HEK293T (cell line): ENCODE measurements around the gene IFT27.

Experiments used
- CTCF ChIA-PET: fragments of 350-600 bp; formaldehyde crosslinking; extraction: SDS; loops from one replicate; lab custom pipeline; 2021; ENCODE audit warnings: antibody characterized with exemption, inconsistent platforms; lab: Yijun Ruan, JAX
- POLR2A ChIA-PET: fragments of 350-600 bp; formaldehyde crosslinking; extraction: SDS; loops from one replicate; lab custom pipeline; 2020; ENCODE audit warnings: antibody characterized with exemption, inconsistent platforms; lab: Yijun Ruan, JAX
- DNase-seq: peaks from one replicate; pipeline ENCODE4 v3.0.0; 2012; ENCODE audit warnings: mixed read lengths; ENCODE audit errors: extremely low spot score
- ARNT ChIP-seq: fragments of 450-650 bp; IDR thresholded peaks from 2 replicates; pipeline ENCODE4 v1.6.1; 2017; ENCODE audit warnings: mild to moderate bottlenecking
- BHLHE40 ChIP-seq: fragments of 450-650 bp; IDR thresholded peaks from 2 replicates; pipeline ENCODE4 v1.6.1; 2016; ENCODE audit warnings: mild to moderate bottlenecking, moderate library complexity, borderline replicate concordance
- CTBP1 ChIP-seq: fragments of 450-650 bp; IDR thresholded peaks from 2 replicates; pipeline ENCODE4 v1.6.1; 2016; ENCODE audit warnings: borderline replicate concordance
- ELF4 ChIP-seq: fragments of 450-650 bp; IDR thresholded peaks from 2 replicates; pipeline ENCODE4 v1.6.1; 2017; ENCODE audit warnings: antibody characterized with exemption
- FOXA1 ChIP-seq: fragments of 450-650 bp; IDR thresholded peaks from 2 replicates; pipeline ENCODE4 v1.6.1; 2016; ENCODE audit warnings: mild to moderate bottlenecking
- FOXK2 ChIP-seq: fragments of 450-650 bp; IDR thresholded peaks from 2 replicates; pipeline ENCODE4 v1.6.1; 2016; ENCODE audit warnings: mild to moderate bottlenecking
- FOXM1 ChIP-seq: fragments of 450-650 bp; IDR thresholded peaks from 2 replicates; pipeline ENCODE4 v1.6.1; 2017; ENCODE audit warnings: mild to moderate bottlenecking, borderline replicate concordance
- HDGF ChIP-seq: fragments of 450-650 bp; IDR thresholded peaks from 2 replicates; pipeline ENCODE4 v1.6.1; 2017; ENCODE audit warnings: antibody characterized with exemption, borderline replicate concordance
- L3MBTL2 ChIP-seq: fragments of 450-650 bp; conservative IDR thresholded peaks from 2 replicates; pipeline ENCODE4 v1.6.1; 2016; ENCODE audit warnings: mild to moderate bottlenecking
- LEF1 ChIP-seq: fragments of 450-650 bp; IDR thresholded peaks from 2 replicates; pipeline ENCODE4 v1.6.1; 2017; ENCODE audit warnings: mild to moderate bottlenecking, borderline replicate concordance
- NFRKB ChIP-seq: fragments of 450-650 bp; IDR thresholded peaks from 2 replicates; pipeline ENCODE4 v1.6.1; 2016; ENCODE audit warnings: mild to moderate bottlenecking, moderate library complexity
- SP1 ChIP-seq: fragments of 450-650 bp; IDR thresholded peaks from 2 replicates; pipeline ENCODE4 v1.6.1; 2017
- SUZ12 ChIP-seq: fragments of 450-650 bp; IDR thresholded peaks from 2 replicates; pipeline ENCODE4 v1.6.1; 2016; ENCODE audit warnings: mild to moderate bottlenecking
- TARDBP ChIP-seq: fragments of 450-650 bp; IDR thresholded peaks from 2 replicates; pipeline ENCODE4 v1.6.1; 2016
- ZNF384 ChIP-seq: fragments of 450-650 bp; IDR thresholded peaks from 2 replicates; pipeline ENCODE4 v1.6.1; 2016
- TF ChIP-seq, protein P1 (sequence below): fragments of 450-650 bp; IDR thresholded peaks from 2 replicates; pipeline ENCODE4 v1.6.1; 2016

Gene IFT27

DNA sequence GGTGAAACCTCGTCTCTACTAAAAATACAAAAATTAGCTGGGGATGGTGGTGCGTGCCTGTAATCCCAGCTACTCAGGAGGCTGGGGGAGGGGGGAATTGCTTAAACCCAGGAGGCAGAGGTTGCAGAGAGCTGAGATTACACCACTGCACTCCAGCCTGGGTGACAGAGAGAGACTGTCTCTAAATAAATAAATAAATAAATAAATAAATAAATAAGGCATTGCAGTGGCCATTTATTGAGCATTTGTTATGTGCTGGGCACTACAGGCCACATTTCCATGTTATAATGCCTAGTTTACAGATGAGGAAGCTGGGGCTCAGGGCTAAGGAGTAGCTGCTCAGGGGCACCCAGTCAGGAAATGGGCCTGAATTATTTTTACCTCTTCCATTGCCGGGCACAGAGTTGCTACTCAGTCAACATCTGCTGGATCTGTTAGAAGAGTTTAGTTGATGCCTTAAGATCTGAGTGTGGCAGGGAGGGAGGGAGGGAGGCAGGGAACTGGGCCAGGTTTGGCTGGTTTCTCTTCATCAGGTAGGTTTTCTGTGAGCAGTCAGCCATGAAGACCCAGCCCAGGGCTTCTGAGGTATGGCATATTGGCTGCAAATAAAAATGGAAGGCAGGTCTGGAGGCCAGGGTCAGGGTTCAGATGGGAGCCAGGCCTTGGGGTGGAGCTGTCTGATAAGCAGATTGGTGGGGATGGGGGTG is 35.3 kb upstream of the IFT27 start:
- no peak for DNase-seq
- CTCF ChIA-PET = no interaction called here
- TF ChIP-seq BHLHE40 = no peak
- TF ChIP-seq ELF4 = no peak
- TF ChIP-seq, protein P1, sequence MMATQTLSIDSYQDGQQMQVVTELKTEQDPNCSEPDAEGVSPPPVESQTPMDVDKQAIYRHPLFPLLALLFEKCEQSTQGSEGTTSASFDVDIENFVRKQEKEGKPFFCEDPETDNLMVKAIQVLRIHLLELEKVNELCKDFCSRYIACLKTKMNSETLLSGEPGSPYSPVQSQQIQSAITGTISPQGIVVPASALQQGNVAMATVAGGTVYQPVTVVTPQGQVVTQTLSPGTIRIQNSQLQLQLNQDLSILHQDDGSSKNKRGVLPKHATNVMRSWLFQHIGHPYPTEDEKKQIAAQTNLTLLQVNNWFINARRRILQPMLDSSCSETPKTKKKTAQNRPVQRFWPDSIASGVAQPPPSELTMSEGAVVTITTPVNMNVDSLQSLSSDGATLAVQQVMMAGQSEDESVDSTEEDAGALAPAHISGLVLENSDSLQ = no peak
- no peak for TF ChIP-seq ARNT
- TF ChIP-seq FOXK2 = no peak
- TF ChIP-seq SP1 = no peak
- POLR2A ChIA-PET = no interaction called here

GRCh38 chr22:36809351-36809750 is 33.4 kb upstream of the IFT27 start:
- ChIA-PET POLR2A (no interaction called here), CTCF (no interaction called here)
- TF ChIP-seq ZNF384 = no peak
- DNase-seq = no peak

DNA sequence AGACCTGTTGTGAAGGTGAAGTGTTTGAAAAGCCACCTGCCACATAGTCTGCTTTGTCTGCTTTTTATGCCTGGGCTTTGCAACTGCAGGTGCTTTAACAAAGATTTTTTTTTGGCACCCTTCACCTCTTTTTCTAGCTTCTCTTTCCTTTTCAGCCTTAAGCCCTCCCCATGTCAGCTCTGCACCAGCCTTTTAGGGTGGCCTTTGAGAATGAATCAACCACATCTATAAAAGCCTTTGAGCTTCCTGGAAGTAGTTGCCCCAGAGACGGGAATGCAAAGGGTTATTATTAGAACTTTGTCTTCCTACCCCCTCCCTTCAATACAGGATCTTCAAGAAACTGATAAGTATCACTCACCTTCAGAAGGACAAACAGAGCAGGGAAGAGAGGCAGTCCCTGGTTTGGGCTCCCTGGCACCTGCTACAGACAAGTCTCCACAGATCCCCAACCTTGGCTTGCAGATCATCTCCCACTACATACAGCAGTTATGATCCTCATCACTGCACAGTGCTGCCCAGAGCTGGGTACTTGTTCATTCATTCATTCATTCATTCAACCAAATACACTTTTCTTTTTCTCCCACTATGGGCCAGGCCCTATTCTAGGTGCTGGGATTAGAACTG is 32.9 kb upstream of the IFT27 start:
- TF ChIP-seq HDGF = no peak
- CTCF ChIA-PET = no interaction called here
- POLR2A ChIA-PET = no interaction called here
- no peak for DNase-seq

GRCh38 chr22:36807627-36808026 is 31.7 kb upstream of the IFT27 start:
- CTCF ChIA-PET = no interaction called here
- POLR2A ChIA-PET = no interaction called here
- no peak for DNase-seq
- no peak for TF ChIP-seq NFRKB
- TF ChIP-seq L3MBTL2 = no peak
- TF ChIP-seq, protein P1 = no peak
- no peak for TF ChIP-seq CTBP1
- TF ChIP-seq FOXA1 = no peak
- TF ChIP-seq SP1 = no peak
- TF ChIP-seq HDGF = no peak
- TF ChIP-seq FOXM1 = no peak
- no peak for TF ChIP-seq SUZ12
- no peak for TF ChIP-seq ARNT
- TF ChIP-seq ELF4 = no peak
- no peak for TF ChIP-seq ZNF384
- no peak for TF ChIP-seq TARDBP
- no peak for TF ChIP-seq LEF1
- TF ChIP-seq FOXK2 = no peak
- TF ChIP-seq BHLHE40 = no peak

- CTCF ChIA-PET = interaction anchor here (1.1 kb wide), 1 partner anchor 49 kb away, joined by 3 read pairs; no protein-coding TSS in a partner anchor
- POLR2A ChIA-PET = interaction anchor here (1.2 kb wide), 1 partner anchor 11 kb away, joined by 3 read pairs; no protein-coding TSS in a partner anchor
- TF ChIP-seq ZNF384 = no peak
- TF ChIP-seq ARNT = no peak
- no peak for TF ChIP-seq ELF4
- no peak for TF ChIP-seq NFRKB
- no peak for TF ChIP-seq BHLHE40
- TF ChIP-seq TARDBP = no peak
- TF ChIP-seq FOXA1 = no peak
- TF ChIP-seq LEF1 = no peak
- no peak for TF ChIP-seq SUZ12
- TF ChIP-seq FOXK2 = no peak
- TF ChIP-seq, protein P1 = no peak
- no peak for TF ChIP-seq FOXM1
- no peak for TF ChIP-seq HDGF
- no peak for DNase-seq
Observed at GRCh38 chr22:36806835-36807234, 30.9 kb upstream of the IFT27 start.

- ChIA-PET POLR2A (interaction anchor here (1.1 kb wide), 1 partner anchor 17 kb away, joined by 4 read pairs; no protein-coding TSS in a partner anchor), CTCF (interaction anchor here (1.2 kb wide), 1 partner anchor 27 kb away, joined by 3 read pairs; the partner anchor contains the start of gene IFT27)
- DNase-seq = no peak
- no peak for TF ChIP-seq FOXA1
- TF ChIP-seq L3MBTL2 = no peak
- no peak for TF ChIP-seq ZNF384
- TF ChIP-seq TARDBP = no peak
- TF ChIP-seq SP1 = no peak
- TF ChIP-seq ELF4 = no peak
- no peak for TF ChIP-seq FOXM1
- TF ChIP-seq CTBP1 = no peak
- TF ChIP-seq HDGF = no peak
- no peak for TF ChIP-seq ARNT
- TF ChIP-seq, protein P1 = no peak
- TF ChIP-seq LEF1 = no peak
- TF ChIP-seq NFRKB = no peak
- no peak for TF ChIP-seq SUZ12
- no peak for TF ChIP-seq BHLHE40
Observed at GRCh38 chr22:36803358-36803757, 27.4 kb upstream of the IFT27 start.
